Ishikawa (cell line): ENCODE results near the gene CRYM.

ENCODE experiments used
- EP300 ChIP-seq: IDR thresholded peaks from 2 replicates; pipeline ENCODE4 v1.6.1; 2012; ENCODE audit warnings: borderline replicate concordance
- MAX ChIP-seq: IDR thresholded peaks from 2 replicates; pipeline ENCODE4 v1.6.1; 2012
- RAD21 ChIP-seq: IDR thresholded peaks from 2 replicates; pipeline ENCODE4 v1.6.1; 2012; ENCODE audit warnings: low read depth
- TAF1 ChIP-seq: IDR thresholded peaks from 2 replicates; pipeline ENCODE4 v1.6.1; 2012; ENCODE audit warnings: low read depth, mild to moderate bottlenecking

- no peak for TF ChIP-seq TAF1
- TF ChIP-seq EP300: no peak
- TF ChIP-seq MAX: no peak
- no peak for TF ChIP-seq RAD21
Observed at GRCh38 chr16:21250072-21250923, 27.8 kb downstream of the CRYM start.
